Spleen (tissue), 7 donors: ENCODE results near the gene SLC5A9.
"Not testable (repeated sequence)": the region's sequence is repeated elsewhere in the genome, so short reads cannot be mapped to it uniquely, and the experiment has no call there.

Experiments used
- POLR2A ChIP-seq, 3 donors: fragments of 450-650 bp; IDR thresholded peaks; one replicate each; pipeline ENCODE4 v1.5.1; 2017; ENCODE audit warnings: antibody characterized with exemption in 3 of 3, mild to moderate bottlenecking in 1 of 3
- TF ChIP-seq, protein P1 (sequence below), 11 experiments: fragments of 200-600 bp in 7 of 11; fragments of 450-650 bp in 4 of 11; sonication (generic) in 4 of 11; IDR thresholded peaks in 8 of 11; conservative IDR thresholded peaks in 3 of 11; 1 replicate in 7 of 11; 2 replicates in 4 of 11; pipeline versions ENCODE4 v1.4.0 to v1.8.0; 2016 to 2021; ENCODE audit warnings: antibody characterized with exemption in 11 of 11, inconsistent platforms in 4 of 11, mild to moderate bottlenecking in 1 of 11
- donor health status: DM: no; HTN: no; CAD: no; lungs with moderate emphysema.
- donor health status: DM: no; HTN: no; CAD: no.
- donor health status: DM: no; HTN: no; CAD: no.

DNA sequence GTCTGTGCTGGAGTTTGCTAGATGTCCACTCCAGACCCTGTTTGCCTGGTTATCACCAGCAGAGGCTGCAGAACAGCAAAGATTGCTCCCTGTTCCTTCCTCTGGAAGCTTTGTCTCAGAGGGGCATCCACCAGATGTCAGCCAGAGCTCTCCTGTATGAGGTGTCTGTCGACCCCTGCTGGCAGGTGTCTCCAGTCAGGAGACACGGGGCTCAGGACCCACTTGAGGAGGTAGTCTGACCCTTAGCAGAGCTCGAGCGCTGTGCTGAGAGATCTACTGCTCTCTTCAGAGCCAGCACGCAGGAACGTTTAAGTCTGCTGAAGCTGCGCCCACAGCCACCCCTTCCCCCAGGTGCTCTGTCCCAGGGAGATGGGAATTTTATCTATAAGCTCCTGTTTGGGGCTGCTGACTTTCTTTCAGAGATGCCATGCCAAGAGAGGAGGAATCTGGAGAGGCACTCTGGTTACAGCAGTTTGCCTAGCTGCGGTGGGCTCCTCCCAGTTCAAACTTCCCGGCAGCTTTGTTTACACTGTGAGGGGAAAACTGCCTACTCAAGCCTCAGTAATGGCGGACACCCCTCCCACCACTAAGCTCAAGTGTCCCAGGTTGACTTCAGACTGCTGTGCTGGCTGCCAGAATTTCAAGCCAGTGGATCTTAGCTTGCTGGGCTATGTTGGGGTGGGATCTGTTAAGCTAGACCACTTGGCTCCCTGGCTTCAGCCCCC, 62.3 kb downstream of the SLC5A9 start:
- TF ChIP-seq POLR2A (IDR thresholded peaks at IDR 0.05), result not testable (repeated sequence)
- TF ChIP-seq, protein P1, sequence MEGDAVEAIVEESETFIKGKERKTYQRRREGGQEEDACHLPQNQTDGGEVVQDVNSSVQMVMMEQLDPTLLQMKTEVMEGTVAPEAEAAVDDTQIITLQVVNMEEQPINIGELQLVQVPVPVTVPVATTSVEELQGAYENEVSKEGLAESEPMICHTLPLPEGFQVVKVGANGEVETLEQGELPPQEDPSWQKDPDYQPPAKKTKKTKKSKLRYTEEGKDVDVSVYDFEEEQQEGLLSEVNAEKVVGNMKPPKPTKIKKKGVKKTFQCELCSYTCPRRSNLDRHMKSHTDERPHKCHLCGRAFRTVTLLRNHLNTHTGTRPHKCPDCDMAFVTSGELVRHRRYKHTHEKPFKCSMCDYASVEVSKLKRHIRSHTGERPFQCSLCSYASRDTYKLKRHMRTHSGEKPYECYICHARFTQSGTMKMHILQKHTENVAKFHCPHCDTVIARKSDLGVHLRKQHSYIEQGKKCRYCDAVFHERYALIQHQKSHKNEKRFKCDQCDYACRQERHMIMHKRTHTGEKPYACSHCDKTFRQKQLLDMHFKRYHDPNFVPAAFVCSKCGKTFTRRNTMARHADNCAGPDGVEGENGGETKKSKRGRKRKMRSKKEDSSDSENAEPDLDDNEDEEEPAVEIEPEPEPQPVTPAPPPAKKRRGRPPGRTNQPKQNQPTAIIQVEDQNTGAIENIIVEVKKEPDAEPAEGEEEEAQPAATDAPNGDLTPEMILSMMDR (IDR thresholded peaks at IDR 0.05 in 8 of 11, conservative IDR thresholded peaks at IDR 0.05 in 3 of 11), result not testable (repeated sequence)
